GM12892 (cell line): ENCODE results near the gene EFCAB8.

Source experiments
- DNase-seq: peaks from one replicate; pipeline ENCODE4 v3.0.0; 2011; ENCODE audit not compliant: insufficient read length
- FAIRE-seq: peaks from 2 replicates; lab custom pipeline; 2011; peaks lifted over from hg19 to GRCh38; lab: Jason Lieb, UNC
- POLR2A ChIP-seq: IDR thresholded peaks from 2 replicates; pipeline ENCODE4 v1.6.1; 2011; ENCODE audit warnings: low read depth, low read length, control low read depth
- POLR2AphosphoS5 ChIP-seq: IDR thresholded peaks from 2 replicates; pipeline ENCODE4 v1.6.1; 2011; ENCODE audit warnings: low read depth, low read length, control low read depth
- TAF1 ChIP-seq: IDR thresholded peaks from 2 replicates; pipeline ENCODE4 v1.6.1; 2011; ENCODE audit warnings: low read depth, mild to moderate bottlenecking, control low read depth, low read length, borderline replicate concordance

Gene EFCAB8

DNA sequence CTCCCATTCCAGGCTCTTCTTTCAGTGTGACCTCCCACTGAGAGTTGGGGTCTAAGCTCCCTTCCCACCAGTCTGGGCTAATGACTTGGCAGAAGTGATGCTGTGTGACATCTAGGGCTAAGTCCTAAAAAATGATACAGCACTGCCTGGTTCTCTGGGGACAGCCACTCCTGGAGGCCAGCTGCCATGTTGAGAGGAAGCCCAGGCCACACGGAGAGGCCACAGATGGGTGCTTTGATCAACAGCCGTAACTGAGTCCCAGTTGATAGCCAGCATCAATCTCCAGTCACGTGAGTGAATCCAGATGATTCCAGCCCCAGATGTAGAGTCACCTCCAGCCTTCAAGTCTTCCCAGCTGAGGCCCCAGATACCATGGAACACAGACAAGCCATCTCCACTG lies 131.7 kb downstream of the EFCAB8 start:
- TF ChIP-seq TAF1: no peak
- no peak for FAIRE-seq
- no peak for DNase-seq

DNA sequence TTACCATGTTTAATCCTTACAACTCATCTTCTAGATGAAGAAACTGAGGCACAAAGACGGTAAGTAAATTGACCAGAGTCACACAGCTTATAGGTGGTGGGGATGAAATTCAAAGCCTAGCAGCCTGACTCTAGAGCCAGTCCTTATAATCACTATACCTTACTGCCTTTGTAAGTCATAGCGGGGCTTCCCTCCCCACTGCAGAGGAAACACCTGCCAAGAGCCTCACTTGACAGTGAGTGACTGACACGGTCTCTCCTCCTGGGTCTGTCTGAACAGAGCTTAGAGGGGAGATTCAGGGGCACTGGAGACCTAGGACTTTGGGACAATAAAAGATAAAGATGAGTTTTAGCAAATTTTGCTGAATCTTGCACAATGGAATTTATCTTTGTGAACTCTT lies 132.7 kb downstream of the EFCAB8 start:
- DNase-seq: no peak
- no peak for FAIRE-seq
- no peak for TF ChIP-seq POLR2AphosphoS5
- TF ChIP-seq TAF1: no peak
- no peak for TF ChIP-seq POLR2A

DNA sequence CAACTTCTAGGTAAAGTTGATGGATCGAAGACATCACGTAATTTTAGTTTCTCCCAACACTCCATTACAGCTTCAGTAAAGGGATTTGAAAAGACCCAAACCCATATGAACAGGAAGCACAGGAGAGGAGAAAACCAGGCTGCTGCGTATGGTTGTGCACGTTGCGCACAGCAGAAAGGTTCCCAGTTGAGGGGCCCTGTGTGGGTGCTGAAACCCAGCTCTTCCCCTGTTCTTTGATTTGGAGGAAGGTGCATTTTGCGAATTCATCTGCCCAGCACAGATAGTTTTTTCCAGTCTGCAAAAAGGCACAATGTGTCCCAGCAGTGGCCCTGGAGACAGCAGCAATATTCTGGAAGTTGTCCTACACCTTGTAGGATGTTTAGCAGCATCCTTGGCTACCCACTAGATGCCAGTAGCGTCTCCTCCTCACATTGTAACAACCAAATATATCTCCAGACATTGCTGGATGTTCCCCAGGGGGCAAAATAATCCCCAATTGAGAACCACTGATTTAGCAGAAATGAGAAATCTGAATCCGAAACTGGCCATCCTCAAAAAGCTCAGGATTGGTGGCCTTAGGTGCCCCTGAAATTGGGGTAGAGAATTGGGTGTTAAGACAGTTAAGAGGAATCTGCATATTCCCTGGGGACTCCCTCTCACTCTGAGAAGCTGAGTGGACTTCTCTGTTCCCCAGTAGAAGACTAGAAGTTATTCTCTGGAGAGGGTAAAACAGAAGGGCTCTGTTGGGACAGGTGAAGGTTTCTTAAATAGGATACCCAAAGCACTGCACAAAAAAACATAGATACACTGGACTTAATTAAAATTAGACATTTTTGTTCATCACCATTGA lies 133.3 kb downstream of the EFCAB8 start:
- no peak for TF ChIP-seq TAF1
- TF ChIP-seq POLR2A: no peak
- no peak for TF ChIP-seq POLR2AphosphoS5
- FAIRE-seq: no peak
- no peak for DNase-seq

DNA sequence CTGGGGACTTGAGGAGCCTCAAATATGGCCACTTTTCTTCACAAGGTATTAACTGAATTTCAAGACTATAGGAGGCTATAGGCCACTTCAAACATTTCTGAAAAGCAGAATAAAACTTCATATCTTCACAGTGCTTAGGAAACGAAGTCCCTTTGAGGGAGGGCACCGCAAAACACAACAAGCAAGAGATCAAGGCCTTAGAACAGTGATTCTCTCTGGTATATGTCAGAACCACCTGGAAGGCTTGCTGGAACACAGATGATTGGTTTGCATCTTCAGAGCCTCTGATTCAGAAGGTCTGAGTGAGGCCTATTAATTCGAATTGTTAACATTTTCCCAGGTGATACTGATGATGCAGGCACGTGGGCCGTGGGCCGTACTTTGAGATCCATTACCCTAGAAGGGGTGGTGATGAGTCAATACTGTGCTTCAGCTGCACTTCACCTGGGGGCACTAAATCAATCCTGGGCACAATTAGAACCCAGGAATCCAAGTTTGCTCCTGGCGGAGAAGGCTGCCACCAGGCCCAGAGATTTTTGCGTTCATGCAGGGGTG lies 134.8 kb downstream of the EFCAB8 start:
- TF ChIP-seq POLR2AphosphoS5 (no peak), TAF1 (no peak), POLR2A (no peak)
- DNase-seq (no peak), FAIRE-seq (no peak)

DNA sequence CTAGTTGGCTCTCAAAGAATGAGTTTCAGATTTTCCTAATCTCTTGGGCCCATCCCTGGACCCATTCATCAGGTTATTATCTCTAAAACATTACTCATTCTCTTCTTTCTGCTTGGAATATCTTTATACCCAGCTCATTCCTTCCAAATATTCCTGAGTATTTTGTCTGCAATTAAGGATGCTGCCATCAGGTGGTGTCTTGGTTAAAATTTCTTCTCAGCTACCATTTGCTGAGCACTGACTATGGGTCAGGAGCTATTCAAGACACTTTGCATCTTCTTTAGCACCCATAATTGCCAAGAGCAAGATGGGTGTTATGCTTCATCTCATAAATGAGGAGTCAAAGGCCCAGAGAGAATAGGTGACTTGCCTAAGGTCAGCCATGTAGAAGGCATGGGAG lies 137.1 kb downstream of the EFCAB8 start:
- TF ChIP-seq POLR2A (no peak), TAF1 (no peak), POLR2AphosphoS5 (no peak)
- DNase-seq (no peak), FAIRE-seq (no peak)

DNA sequence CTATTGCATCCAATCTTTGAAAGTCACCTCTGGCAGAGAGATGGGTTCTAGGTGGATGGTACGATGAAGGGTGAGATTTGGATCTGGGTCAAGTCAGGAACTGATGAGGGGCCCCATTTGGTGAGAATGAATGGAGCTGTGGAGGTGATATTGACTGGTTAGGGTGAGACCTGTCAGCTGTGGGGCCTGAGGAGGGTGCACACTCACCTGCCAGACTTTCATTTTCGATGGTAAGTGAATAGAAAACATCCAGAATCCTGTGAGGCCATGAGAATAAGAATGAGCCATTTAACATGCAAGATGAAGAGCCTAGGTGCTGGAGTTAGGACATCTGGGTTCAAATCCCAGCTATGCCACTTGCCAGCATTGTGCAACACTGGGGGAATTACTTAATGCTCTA lies 138.7 kb downstream of the EFCAB8 start:
- DNase-seq: no peak
- TF ChIP-seq TAF1 (no peak), POLR2A (no peak), POLR2AphosphoS5 (no peak)
- FAIRE-seq: no peak

DNA sequence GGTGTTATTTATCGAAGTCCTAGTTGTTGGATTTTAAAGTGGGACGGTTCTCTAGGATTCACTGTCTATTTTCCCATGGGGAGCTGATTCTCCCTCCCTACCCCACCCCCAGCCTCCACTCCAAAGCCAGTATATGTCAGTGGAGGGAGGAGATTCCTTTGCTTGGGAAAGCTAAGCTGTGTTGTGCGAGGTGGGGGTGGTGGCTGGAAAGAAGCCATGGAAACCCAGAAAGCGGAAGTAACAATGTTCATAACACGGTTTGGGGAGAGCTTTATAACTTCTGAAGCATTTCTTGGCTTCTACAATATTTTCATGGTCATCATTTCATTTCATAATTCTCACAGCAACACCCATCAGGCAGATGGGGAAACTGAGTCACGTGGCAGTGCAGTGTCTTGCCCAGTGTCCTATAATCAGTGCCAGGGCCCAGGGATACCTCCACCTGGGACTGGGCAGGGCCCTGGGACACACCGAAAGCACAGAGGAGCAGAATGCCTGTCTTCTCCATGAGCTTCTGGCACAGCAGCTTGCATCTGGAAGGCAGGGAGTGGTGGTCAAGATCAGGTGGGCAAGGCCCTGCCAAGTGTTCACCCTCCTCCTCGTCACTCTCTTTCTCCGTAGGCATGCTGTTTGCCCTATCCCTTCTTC lies 141.0 kb downstream of the EFCAB8 start:
- no peak for TF ChIP-seq POLR2A
- TF ChIP-seq TAF1: no peak
- no peak for TF ChIP-seq POLR2AphosphoS5
- FAIRE-seq (no peak), DNase-seq (no peak)

DNA sequence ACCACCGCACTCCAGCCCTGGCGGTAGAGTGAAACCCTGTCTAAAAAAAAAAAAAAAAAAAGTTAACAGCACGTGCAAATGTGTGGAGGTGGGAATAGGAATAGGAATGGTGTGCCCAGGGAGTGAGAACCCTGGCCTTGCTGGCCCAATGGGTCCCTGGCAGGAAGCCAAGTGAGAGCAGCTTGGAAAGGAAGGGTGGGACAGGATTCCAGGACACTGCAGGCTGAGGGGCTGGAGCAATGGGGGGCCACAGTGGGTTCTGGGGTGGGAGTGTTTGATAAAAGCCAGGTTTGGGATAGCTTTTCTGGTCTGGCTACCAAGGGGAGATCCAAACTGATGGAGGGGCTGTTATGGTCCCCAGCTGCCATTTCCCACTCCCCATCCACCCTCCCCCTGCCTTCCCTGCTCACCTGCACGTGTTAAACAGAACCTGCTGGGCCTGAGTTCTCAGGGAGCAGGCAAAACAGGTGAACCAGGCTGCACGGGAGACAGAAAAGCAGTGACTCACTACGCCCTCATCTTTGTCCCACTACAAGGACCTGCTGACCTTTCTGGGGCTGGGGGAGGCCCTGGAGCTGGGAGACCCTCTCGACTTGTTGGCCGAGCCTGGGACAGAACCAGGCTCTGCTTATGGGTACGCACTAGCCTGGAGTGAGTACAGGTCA lies 142.2 kb downstream of the EFCAB8 start:
- DNase-seq (no peak), FAIRE-seq (no peak)
- no peak for TF ChIP-seq TAF1
- no peak for TF ChIP-seq POLR2AphosphoS5
- no peak for TF ChIP-seq POLR2A

DNA sequence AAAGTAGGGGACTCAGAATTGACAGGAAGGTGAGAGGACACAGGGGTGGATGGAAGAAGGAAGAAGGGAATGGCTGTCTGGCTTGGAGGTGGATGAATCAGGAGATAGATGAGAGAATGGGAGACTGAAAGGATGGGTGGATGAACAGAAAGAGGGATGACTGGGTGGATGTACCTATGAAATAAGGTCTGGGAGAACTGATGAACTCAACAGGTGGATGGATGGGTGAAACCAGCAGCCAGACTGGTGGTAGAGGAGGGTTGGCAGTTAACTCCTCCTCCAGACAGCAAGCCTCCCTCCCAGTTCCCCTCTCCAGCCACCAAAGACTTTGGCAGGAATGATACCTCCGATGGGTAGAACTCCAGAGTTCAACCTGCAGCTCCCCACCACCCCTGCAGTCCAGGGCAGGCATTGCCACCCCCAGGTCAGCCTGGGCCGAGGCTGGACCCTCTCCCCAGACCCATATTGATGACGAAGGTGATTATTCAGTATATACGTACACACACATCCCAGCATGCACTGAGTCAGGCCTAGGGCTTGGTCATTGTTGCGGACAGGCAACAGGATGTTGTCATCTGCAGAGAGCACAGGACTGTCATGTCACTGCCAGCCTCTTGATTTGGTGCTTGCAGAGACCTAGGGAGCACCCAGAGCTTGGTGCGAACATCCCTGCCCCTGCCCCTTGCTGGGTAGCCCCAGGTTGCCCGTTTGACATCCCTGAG lies 143.5 kb downstream of the EFCAB8 start:
- FAIRE-seq: no peak
- no peak for DNase-seq
- TF ChIP-seq TAF1 (no peak), POLR2AphosphoS5 (no peak), POLR2A (no peak)

DNA sequence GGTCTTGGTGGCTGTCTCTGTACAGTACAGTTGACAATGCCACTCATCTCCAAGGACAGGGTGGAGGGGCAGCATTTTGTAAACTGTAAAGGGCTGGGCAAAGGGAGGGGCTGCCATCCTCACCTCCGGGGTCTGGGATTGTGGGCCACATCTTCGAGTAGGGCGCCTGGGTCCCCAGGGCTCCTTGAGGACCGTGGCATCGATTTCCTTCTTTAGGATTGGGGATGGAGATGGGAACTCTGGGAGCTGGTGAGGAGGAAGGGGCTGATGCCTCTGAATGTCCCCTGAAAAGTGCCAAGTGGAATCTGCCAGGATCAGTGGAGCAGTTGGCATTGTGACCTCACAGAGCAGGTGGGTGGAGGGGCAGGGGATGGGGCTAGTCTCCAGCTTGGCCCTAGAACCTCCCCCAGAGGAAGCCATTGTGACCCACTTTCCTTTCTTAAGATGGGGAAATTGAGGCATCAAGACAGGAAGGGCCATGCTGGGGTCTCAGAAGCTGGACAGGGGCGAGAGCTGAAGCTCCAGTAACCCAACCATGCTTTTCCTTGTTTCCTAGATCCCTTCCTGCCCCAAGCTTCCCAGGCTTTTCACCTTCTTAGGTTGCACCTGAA lies 145.5 kb downstream of the EFCAB8 start, which contains the start of gene SUN5:
SUN5 (minus strand) TSS at position 293 of the 611 bp plus-strand sequence; CDS start at position 200, 93 bp downstream.
- TF ChIP-seq POLR2AphosphoS5: no peak
- TF ChIP-seq TAF1: no peak
- TF ChIP-seq POLR2A: no peak
- DNase-seq: no peak
- no peak for FAIRE-seq
